GM21737 (cell line): Measurements from ENCODE around the gene GPR61.

Source experiments
- ATAC-seq: cut with Tn5 transposase; IDR thresholded peaks from one replicate; pipeline ENCODE4 v1.9.1; 2021; ENCODE audit warnings: mild to moderate bottlenecking, moderate library complexity; ENCODE audit not compliant: unreplicated experiment

Gene GPR61

GRCh38 chr1:109508873-109509175 lies 30.8 kb upstream of the GPR61 start:
- ATAC-seq = no peak

DNA sequence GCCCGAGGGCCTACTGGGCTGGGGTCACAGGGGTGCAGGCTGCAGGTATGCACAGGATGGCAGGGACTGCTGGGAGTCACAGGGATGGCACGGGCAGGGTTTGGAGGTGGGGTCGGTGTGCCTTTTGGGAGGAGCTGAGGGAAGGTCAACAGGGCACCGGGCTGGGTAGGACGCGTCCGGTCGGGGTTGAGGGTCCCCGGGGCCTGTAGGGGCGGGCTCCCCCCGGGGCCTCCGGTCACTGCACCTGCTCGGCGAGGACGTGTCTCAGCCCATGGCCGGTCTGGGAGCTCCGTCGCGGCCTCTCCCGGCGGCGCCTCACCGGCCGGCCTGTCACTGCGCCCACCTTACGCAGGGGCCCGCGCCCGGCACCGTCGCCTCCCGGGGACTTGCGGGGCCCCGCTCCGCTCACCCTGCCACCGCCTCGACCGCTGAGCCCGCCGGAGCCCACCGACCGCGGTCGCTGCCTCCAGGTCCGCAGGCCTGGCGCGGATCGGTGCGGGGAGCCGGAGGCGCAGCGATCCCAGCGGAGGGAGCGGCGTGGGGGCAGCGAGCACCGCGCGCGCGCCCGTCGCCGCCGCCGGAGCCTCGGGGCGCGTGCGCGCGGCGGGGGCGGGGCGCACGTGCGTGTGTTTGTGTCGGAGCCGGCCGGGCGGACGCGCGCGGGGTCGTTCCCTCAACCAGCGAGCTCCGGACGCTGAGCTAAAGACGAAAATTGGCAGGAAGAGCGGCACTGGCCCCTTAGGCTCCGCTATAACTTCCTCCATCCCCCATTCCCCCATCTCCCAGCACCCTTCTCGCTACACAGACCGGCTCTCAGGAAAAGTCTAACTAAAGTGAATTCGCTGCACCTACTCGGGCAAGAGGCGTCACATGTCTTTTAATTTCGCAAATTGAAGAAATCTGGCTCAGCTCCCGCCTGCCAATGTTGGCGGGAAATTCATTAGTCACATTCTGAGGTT lies 30.2 kb upstream of the GPR61 start, which contains the start of gene AMIGO1:
Gene AMIGO1 (minus strand): TSS at position 552 of the 959 bp plus-strand sequence. CDS start 815 bp downstream, outside the sequence.
- ATAC-seq = no peak

GRCh38 chr1:109513110-109513710 lies 26.5 kb upstream of the GPR61 start:
- no peak for ATAC-seq

DNA sequence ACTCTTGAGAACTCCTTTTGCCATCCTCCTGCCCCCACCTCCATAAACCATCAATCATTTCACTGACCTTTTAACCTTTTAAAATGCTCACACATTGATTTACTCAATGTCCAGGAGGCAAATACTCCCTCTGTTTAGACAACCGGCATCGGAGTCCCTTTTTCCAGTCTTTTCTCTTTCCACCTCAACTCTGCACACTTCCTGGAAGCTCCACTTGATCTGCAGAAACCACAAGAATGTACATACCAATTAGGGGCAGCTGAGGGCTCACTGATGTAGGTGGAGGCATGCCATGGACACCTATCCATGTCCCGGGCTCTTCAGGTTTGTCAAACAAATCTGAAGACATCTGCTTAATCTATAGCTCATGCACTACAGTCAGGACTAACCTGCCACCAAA lies 24.8 kb upstream of the GPR61 start:
- ATAC-seq = no peak

GRCh38 chr1:109516872-109517271 lies 22.8 kb upstream of the GPR61 start:
- no peak for ATAC-seq

DNA sequence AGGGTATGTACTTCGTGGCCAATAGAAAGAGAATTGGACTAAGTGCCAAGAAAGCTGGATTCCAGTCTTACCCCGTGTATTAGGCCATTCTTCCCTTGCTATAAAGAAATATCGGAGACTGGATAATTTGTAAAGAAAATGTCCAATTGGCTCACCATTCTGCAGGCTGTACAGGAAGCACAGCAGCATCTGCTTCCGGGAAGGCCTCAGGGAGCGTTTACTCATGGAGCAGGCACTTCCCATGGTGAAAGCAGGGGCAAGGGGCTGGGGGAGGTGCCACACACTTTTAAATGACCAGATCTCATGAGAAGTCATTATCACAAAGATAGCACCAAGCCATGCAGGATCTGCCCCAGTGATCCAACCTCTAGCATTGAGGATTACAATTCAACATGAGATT lies 22.3 kb upstream of the GPR61 start:
- ATAC-seq = no peak

DNA sequence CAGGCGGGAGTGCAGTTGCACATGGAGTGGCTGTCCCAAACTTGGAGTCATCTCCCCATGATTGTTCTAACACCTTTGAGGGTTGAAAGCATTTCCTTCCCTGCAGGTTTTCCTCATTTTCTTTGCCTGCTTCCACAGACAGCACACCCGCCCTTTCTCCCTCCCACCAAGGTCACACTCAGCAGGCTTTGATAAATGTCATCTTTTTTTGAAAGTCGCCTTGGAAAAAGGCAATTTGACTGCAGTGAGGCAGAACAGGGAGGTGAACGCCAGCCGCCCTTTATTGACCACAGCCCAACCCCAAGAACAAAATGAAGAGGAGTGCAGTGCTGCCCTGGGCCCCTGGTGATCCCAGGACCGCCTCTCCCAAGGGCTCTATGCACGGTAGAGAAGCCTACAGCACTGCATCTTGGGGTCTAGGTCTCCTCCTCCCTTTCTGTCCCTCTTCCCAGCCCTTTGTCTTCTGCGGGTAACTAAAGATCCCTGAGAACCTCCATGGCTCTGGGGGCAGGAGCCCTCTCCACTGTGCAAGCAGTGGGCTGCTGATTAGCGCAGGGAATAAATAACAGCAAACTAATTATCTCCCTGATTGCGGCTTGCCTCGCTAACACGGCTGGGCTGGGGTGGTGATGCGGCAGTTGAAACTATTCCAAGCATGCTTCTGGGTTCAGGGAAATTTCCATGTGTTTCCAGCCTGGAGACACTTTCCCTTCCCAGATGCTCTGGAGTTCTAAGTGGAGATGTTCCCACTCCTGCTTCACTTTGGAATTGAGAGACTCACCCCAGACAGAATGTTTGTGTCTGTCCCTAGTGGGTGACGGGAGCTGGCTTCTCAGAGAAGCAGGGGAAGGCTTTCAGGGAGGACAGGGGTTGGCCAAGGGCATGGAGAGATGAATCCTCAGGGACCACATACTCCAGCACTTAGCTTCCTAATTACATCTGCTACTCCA lies 18.4 kb upstream of the GPR61 start:
- no peak for ATAC-seq

DNA sequence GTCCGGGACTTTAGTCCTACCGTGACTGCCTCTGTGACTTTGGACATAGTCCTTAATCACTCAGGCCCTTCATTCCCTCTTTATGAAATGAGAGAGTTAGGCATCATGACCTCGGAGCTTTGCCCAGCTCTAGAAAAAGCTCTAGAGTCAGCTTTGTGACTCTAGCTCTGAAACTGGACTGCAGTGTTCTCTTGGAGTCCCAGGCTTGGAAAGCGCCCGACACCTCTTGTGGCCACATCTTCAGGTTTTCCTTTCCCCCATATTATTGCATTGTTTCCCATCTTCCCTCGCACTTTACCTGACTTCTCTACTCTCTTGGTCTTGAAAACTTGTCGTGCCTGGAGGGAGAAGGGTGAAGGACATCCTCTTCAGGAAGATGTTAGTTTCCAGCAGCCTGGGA lies 17.6 kb upstream of the GPR61 start:
- ATAC-seq = no peak

GRCh38 chr1:109523706-109524105 lies 16.0 kb upstream of the GPR61 start:
- ATAC-seq = no peak

GRCh38 chr1:109527098-109527811 lies 12.4 kb upstream of the GPR61 start:
- ATAC-seq = no peak

- no peak for ATAC-seq
Observed at GRCh38 chr1:109527846-109528695, 11.6 kb upstream of the GPR61 start.

- no peak for ATAC-seq
Observed at GRCh38 chr1:109528712-109529111, 11.0 kb upstream of the GPR61 start.

DNA sequence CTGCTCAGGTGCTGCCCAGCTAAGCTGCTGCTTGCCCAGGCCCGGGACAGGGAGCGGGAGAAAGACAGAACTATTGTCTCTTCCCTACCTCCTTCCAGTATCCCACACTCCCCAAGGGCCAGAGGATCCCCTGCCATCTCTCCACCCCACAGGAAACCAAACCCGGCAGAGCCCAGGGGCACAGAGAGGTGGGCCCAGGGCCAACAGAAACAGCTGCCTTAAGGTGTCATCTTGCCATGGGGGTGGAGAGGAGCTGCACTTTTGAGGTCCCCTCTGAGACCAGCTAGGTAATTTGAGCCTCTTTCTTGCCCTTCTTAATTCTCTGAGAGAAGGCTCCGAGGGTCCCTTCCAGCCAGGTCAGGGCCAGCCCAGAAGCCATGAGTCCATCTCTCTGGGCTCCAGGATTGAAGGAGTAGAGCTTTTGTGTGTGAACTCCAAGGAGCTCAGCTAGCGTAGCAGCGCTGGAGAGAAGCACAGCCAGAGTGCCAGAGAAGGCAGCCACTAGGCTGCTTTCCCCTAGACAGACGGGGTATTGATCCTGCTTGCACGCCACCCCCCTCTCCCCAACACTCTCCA lies 9.7 kb upstream of the GPR61 start:
- ATAC-seq = no peak

DNA sequence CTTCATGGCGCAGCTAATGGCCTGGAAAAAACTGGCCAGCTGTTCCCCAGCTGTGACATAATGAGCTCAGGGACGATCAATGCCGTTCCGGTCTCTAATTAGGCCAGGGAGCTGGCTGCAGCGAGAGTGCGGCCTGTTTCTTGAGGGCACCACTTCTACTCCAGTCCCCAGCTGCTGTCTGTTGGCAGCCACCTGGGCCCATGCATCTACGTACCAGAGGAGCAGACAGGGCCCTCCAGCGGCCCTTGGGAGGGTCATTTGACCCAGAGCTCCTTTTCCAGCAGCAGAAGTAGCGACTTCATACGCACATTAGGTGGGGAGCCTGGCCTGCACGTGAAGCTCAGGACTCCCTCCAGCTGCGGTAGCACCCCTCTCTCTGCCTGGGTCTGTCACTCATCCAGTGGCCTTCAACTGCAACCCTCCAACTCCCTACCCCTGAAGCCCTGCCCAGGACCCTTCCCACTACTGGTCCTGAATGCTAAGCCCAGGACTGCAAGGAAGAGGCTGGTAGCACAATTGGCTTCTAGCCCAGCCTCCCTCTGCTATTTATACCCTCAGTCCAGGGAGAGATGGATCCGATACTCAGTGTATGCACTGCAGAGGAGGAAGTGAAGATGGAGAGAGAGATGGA lies 9.1 kb upstream of the GPR61 start:
- no peak for ATAC-seq

DNA sequence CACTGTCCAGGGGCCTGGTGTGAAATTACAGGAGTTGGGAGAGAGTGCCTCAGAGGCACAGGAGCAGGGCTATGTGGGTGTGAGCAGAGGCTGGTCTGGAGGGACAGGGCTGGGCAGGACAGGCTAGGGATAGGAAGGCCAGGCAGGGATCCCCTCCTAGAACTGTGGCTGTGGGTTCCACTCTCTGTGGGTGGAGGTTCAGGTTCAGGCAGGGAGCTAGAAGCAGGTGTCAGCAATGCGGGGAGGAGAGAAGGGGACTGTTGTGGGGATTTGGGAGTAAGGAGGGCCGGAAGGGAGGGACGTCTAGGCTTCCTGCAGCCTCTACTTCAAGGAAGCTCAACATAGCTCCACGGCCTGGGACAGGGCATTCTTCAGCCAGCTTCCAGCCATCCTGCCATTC lies 8.3 kb upstream of the GPR61 start:
- ATAC-seq = no peak

DNA sequence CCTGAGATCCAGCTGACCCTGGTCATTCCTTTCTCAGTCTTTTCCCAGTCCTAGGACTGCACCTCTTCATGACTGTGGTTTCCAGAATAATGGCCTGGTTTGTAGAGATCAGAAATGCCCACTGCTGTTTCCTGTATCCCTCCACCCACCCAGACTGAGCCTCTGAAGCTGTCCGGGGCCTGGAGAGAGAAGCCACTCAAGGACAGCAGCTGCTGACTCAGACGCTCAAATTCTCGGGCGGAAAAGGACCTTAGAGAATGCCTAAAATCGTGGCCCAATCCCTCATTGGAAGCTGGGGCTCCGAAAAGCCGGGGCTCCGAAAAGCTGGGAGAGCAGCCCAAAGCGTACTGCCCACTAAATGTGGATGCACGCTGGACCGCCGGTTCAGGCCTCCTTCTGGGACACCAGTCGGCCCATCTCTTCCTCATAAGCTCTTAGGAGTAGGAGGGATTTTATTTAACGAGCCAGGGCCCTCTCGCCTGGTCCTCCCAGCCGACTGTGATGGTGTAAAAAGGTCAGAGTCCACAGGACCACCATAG lies 7.8 kb upstream of the GPR61 start:
- no peak for ATAC-seq

DNA sequence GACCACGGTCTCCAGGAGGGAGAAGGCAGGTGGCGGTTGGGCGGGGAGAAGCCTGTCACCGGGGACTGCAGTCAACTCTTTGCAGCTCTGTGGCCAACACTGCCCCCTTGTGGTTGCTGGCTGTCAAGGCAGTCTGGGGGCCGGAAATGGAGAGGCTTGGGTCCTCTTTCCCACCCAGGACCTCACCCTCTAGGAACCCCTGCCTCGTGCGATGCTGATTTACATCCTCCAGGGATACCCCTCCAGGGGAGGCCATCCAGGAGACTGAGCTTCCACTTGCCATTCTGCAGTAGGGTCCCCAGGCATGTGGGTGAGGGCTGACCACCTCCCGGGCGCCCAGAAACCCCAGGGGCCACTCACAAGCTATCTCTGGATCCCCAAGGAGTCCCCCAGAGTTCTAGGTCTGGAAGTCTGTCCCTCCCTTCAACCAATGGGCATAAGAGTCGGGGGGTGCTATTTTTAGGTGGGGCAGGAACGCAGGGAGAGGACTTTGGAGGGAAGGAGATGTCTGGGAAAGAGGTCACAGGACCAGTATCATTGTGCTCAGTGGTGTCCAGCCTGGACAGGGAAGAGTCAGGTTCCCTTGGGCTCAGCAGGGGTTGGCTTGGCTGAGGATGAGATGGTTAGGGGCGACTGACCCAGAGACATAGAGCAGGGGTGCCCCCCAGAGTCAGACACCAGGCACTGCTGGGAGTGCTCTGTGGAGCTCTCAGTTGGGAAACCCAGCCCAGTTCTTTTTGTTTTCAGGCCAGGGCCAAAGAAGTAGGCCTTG lies 7.1 kb upstream of the GPR61 start:
- ATAC-seq = peak; percentile 60

GRCh38 chr1:109534307-109534858 lies 5.3 kb upstream of the GPR61 start:
- no peak for ATAC-seq
